NCI-H2081 treated with DMSO at 0.1 percent for 48 hours (cell line): ENCODE results near the gene SAMD4A.
"Not testable (repeated sequence)": the region's sequence is repeated elsewhere in the genome, so short reads cannot be mapped to it uniquely, and the experiment has no call there.

Source experiments
- DNase-seq: peaks from one replicate; lab custom pipeline; 2025; lab: John Stamatoyannopoulos, UW

SAMD4A gene

GRCh38 chr14:54597795-54598443 is 31.0 kb downstream of the SAMD4A start:
- no peak for DNase-seq

GRCh38 chr14:54599966-54600716 is 33.2 kb downstream of the SAMD4A start:
- DNase-seq, result no peak

- DNase-seq, result no peak
Observed at GRCh38 chr14:54600717-54601109, 33.8 kb downstream of the SAMD4A start.

- DNase-seq, result no peak
Observed at GRCh38 chr14:54603362-54603761, 36.4 kb downstream of the SAMD4A start.

GRCh38 chr14:54606178-54606577 is 39.2 kb downstream of the SAMD4A start:
- DNase-seq, result no peak

- DNase-seq, result no peak
Observed at GRCh38 chr14:54606631-54607133, 39.8 kb downstream of the SAMD4A start.

GRCh38 chr14:54609576-54609975 is 42.6 kb downstream of the SAMD4A start:
- no peak for DNase-seq

- no peak for DNase-seq
Observed at GRCh38 chr14:54610051-54610977, 43.4 kb downstream of the SAMD4A start.

- DNase-seq, result no peak
Observed at GRCh38 chr14:54614296-54614695, 47.4 kb downstream of the SAMD4A start.

GRCh38 chr14:54617467-54617866 is 50.5 kb downstream of the SAMD4A start:
- no peak for DNase-seq

GRCh38 chr14:54621686-54622085 is 54.8 kb downstream of the SAMD4A start:
- no peak for DNase-seq

GRCh38 chr14:54622192-54622958 is 55.4 kb downstream of the SAMD4A start:
- DNase-seq, result no peak

- no peak for DNase-seq
Observed at GRCh38 chr14:54623279-54624004, 56.5 kb downstream of the SAMD4A start.

GRCh38 chr14:54624005-54624358 is 57.1 kb downstream of the SAMD4A start:
- not testable (repeated sequence) for DNase-seq

GRCh38 chr14:54625112-54625511 is 58.2 kb downstream of the SAMD4A start:
- DNase-seq, result no peak

- DNase-seq, result no peak
Observed at GRCh38 chr14:54627219-54627539, 60.3 kb downstream of the SAMD4A start.

- no peak for DNase-seq
Observed at GRCh38 chr14:54627540-54628363, 60.8 kb downstream of the SAMD4A start.

GRCh38 chr14:54629183-54629582 is 62.3 kb downstream of the SAMD4A start:
- DNase-seq, result no peak

GRCh38 chr14:54629635-54630360 is 62.9 kb downstream of the SAMD4A start:
- no peak for DNase-seq

GRCh38 chr14:54631016-54631415 is 64.1 kb downstream of the SAMD4A start:
- no peak for DNase-seq
